A549 (cell line): Measurements from ENCODE around the gene NBL1. TPM values are rescaled to one million over a fixed set of nuclear protein-coding genes. Genes with fewer than 3 reads are reported as not detected.

Source experiments
- ATAC-seq, 2 experiments: fragments of 200-7000 bp in 1 of 2; fragments of >200 bp in 1 of 2; cut with Nextera tagmentation in 1 of 2; cut with Tn5 transposase in 1 of 2; 3 replicates each; pipeline versions ENCODE4 v1.8.0 to v1.9.1; 2018 to 2020; ENCODE audit warnings: mild to moderate bottlenecking in 1 of 2, moderate library complexity in 1 of 2
- CTCF ChIA-PET: fragments of 300-600 bp; sonication (Branson Sonifier 250); formaldehyde crosslinking; extraction: SDS; loops from one replicate; lab custom pipeline; 2021; ENCODE audit warnings: antibody characterized with exemption, inconsistent platforms; lab: Yijun Ruan, JAX
- POLR2A ChIA-PET: fragments of 350-600 bp; formaldehyde crosslinking; extraction: SDS; loops from one replicate; lab custom pipeline; 2021; ENCODE audit warnings: antibody characterized with exemption, inconsistent platforms; lab: Yijun Ruan, JAX
- DNase-seq, 2 experiments: peaks; one replicate each; pipeline versions ENCODE4 v3.0.0 to v3.0.0-alpha.2; 2011 to 2016; ENCODE audit warnings: low read depth in 1 of 2, low spot score in 1 of 2
- FAIRE-seq: peaks from 2 replicates; lab custom pipeline; 2011; peaks lifted over from hg19 to GRCh38; lab: Jason Lieb, UNC
- H3K27ac ChIP-seq, 2 experiments: fragments of >200 bp; sonication (Bioruptor Twin); formaldehyde crosslinking; 3 replicates each; pipeline ENCODE4 v1.5.1; 2016 to 2017
- H3K4me1 ChIP-seq: fragments of >200 bp; sonication (Bioruptor Twin); formaldehyde crosslinking; 3 replicates; pipeline ENCODE4 v1.6.1; 2016
- H3K4me2 ChIP-seq: fragments of >200 bp; sonication (Bioruptor Twin); formaldehyde crosslinking; 3 replicates; pipeline ENCODE4 v1.6.1; 2016
- H3K4me3 ChIP-seq: fragments of >200 bp; sonication (Bioruptor Twin); formaldehyde crosslinking; 3 replicates; pipeline ENCODE4 v1.5.1; 2016
- H3K9me3 ChIP-seq: fragments of >200 bp; sonication (Bioruptor Twin); formaldehyde crosslinking; 3 replicates; pipeline ENCODE4 v1.6.1; 2016
- CHD4 ChIP-seq: fragments of 200-600 bp; sonication (generic); IDR thresholded peaks from 2 replicates; pipeline ENCODE4 v1.6.1; 2016; ENCODE audit warnings: antibody characterized with exemption, mild to moderate bottlenecking, borderline replicate concordance
- ESRRA ChIP-seq: fragments of 150-350 bp; IDR thresholded peaks from 2 replicates; pipeline ENCODE4 v1.6.1; 2014; ENCODE audit warnings: mild to moderate bottlenecking, low read length, borderline replicate concordance
- FOSB ChIP-seq: fragments of 250-450 bp; sonication (Bioruptor Pico); IDR thresholded peaks from 2 replicates; pipeline ENCODE4 v1.5.0; 2020; ENCODE audit warnings: mild to moderate bottlenecking, moderate library complexity
- HES2 ChIP-seq: fragments of >200 bp; sonication (Bioruptor Twin); formaldehyde crosslinking; IDR thresholded peaks from 2 replicates; pipeline ENCODE4 v1.6.1; 2016
- HEYL ChIP-seq: fragments of 250-450 bp; sonication (Bioruptor Pico); IDR thresholded peaks from 2 replicates; pipeline ENCODE4 v1.8.0; 2021; ENCODE audit warnings: mild to moderate bottlenecking, moderate library complexity
- HMGXB4 ChIP-seq: fragments of 250-450 bp; sonication (Bioruptor Pico); IDR thresholded peaks from 2 replicates; pipeline ENCODE4 v1.5.0; 2021; ENCODE audit warnings: mild to moderate bottlenecking, moderate library complexity, borderline replicate concordance
- HOXA7 ChIP-seq: fragments of 250-450 bp; sonication (Bioruptor Pico); IDR thresholded peaks from 2 replicates; pipeline ENCODE4 v1.5.0; 2020; ENCODE audit warnings: mild to moderate bottlenecking, moderate library complexity
- JUNB ChIP-seq: fragments of >200 bp; sonication (Bioruptor Twin); formaldehyde crosslinking; IDR thresholded peaks from 2 replicates; pipeline ENCODE4 v1.6.1; 2016
- KDM5A ChIP-seq: fragments of 200-600 bp; sonication (generic); IDR thresholded peaks from 2 replicates; pipeline ENCODE4 v1.6.1; 2016; ENCODE audit warnings: antibody characterized with exemption, mild to moderate bottlenecking
- NFE2L2 ChIP-seq: fragments of 150-350 bp; conservative IDR thresholded peaks from 2 replicates; pipeline ENCODE4 v1.6.1; 2014; ENCODE audit warnings: low read length
- NPAS2 ChIP-seq: fragments of 250-450 bp; sonication (Bioruptor Pico); IDR thresholded peaks from 2 replicates; pipeline ENCODE4 v1.8.0; 2022; ENCODE audit warnings: mild to moderate bottlenecking, moderate library complexity, borderline replicate concordance
- POLR2A ChIP-seq: IDR thresholded peaks from 2 replicates; pipeline ENCODE4 v1.6.1; 2012; ENCODE audit warnings: mild to moderate bottlenecking, low read length
- RCOR1 ChIP-seq: fragments of 150-350 bp; IDR thresholded peaks from 2 replicates; pipeline ENCODE4 v1.6.1; 2014; ENCODE audit warnings: antibody characterized with exemption, low read length, low read depth
- REST ChIP-seq: fragments of 200-600 bp; sonication (generic); IDR thresholded peaks from 2 replicates; pipeline ENCODE4 v1.6.1; 2016; ENCODE audit warnings: antibody characterized with exemption, mild to moderate bottlenecking, moderate library complexity
- RNF2 ChIP-seq: fragments of 200-600 bp; sonication (generic); IDR thresholded peaks from 2 replicates; pipeline ENCODE4 v1.6.1; 2016; ENCODE audit warnings: low read depth, mild to moderate bottlenecking, antibody characterized with exemption, moderate library complexity, borderline replicate concordance
- SMC3 ChIP-seq: fragments of >200 bp; sonication (Bioruptor Twin); formaldehyde crosslinking; IDR thresholded peaks from 3 replicates; pipeline ENCODE4 v1.6.1; 2018; ENCODE audit warnings: inconsistent platforms
- SREBF2 ChIP-seq: fragments of 450-650 bp; IDR thresholded peaks from 2 replicates; pipeline ENCODE4 v1.6.1; 2014; ENCODE audit warnings: mild to moderate bottlenecking, moderate library complexity
- WGBS: methylation state at CpG from one replicate; pipeline ENCODE4 v1.1.6; 2017; ENCODE audit errors: missing lambda C conversion rate; 5-methylcytosine and 5-hydroxymethylcytosine counted together
- polyA plus RNA-seq, 4 experiments: library from polyadenylated mRNA; depleted of rRNA in 3 of 4; stranded (reverse); fragments of >200 nt; fragmentation: RNase III in 1 of 4; extraction: RNeasy Plus Mini Kit Qiagen cat#74134 plus additional on column Dnase treatment in 1 of 4; gene quantifications; 2 replicates in 3 of 4; 3 replicates in 1 of 4; pipeline ENCODE4 v1.2.3, GENCODE V29; 2011 to 2017
- TF ChIP-seq, protein P1 (sequence below): fragments of >200 bp; sonication (Bioruptor Twin); formaldehyde crosslinking; IDR thresholded peaks from 3 replicates; pipeline ENCODE4 v1.5.1; 2016

The NBL1 gene
- polyA plus RNA-seq, 2 of the 4 experiments (the other 2 are of a cell fraction), result 16.3 to 19.0 TPM

DNA sequence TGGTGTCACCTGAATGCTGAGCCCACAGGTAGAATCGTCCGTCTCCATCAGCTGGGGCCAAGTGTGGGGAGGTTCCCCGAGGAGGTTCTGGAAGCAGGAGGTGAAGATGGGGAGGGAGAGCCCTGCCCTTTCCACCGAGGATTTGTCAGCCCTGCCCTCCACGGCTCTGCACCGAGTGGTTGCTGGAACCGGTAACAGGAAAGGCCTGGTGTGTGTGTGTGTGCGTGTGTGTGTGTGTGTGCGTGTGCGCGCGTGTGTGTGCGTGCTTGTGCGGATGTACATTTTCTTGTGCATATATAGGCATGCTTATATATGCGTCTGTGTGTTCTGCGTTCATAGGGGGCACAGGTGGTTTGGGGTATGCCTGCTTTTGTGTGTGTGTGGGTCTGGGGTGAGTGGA, 3.5 kb downstream of the NBL1 start (continued):
- TF ChIP-seq HES2 (no peak), SMC3 (no peak), RNF2 (no peak)

- ATAC-seq (no peak), FAIRE-seq (no peak), DNase-seq (no peak)
- Histone ChIP-seq H3K27ac (no peak overlapping the region), H3K4me3 (no peak overlapping the region), H3K4me1 (peaks cover 27% of the 10 kb centered on the region), H3K9me3 (no peaks in the 10 kb centered on the region), H3K4me2 (no peak overlapping the region)
- ChIA-PET POLR2A (interaction anchor here (1.4 kb wide), 1 partner anchor 163 kb away, joined by 3 read pairs; the partner anchor contains the start of gene CAPZB), CTCF (interaction anchor here (0.8 to 7.7 kb wide), 6 partner anchors 12 to 304 kb away, joined by 3 to 45 read pairs (median 4); no protein-coding TSS in a partner anchor)
- 81% methylated on average over 14 of the region's 14 CpGs for WGBS
- no peak for TF ChIP-seq KDM5A
- no peak for TF ChIP-seq ESRRA
- no peak for TF ChIP-seq FOSB (CRISPR knock-in tag)
- no peak for TF ChIP-seq SREBF2
- no peak for TF ChIP-seq HEYL (CRISPR knock-in tag)
- TF ChIP-seq, protein P1, sequence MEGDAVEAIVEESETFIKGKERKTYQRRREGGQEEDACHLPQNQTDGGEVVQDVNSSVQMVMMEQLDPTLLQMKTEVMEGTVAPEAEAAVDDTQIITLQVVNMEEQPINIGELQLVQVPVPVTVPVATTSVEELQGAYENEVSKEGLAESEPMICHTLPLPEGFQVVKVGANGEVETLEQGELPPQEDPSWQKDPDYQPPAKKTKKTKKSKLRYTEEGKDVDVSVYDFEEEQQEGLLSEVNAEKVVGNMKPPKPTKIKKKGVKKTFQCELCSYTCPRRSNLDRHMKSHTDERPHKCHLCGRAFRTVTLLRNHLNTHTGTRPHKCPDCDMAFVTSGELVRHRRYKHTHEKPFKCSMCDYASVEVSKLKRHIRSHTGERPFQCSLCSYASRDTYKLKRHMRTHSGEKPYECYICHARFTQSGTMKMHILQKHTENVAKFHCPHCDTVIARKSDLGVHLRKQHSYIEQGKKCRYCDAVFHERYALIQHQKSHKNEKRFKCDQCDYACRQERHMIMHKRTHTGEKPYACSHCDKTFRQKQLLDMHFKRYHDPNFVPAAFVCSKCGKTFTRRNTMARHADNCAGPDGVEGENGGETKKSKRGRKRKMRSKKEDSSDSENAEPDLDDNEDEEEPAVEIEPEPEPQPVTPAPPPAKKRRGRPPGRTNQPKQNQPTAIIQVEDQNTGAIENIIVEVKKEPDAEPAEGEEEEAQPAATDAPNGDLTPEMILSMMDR, result no peak
- TF ChIP-seq CHD4, result no peak
- TF ChIP-seq JUNB, result no peak
- no peak for TF ChIP-seq NFE2L2
- TF ChIP-seq POLR2A, result no peak
- TF ChIP-seq RCOR1, result no peak
- TF ChIP-seq HOXA7 (CRISPR knock-in tag), result no peak
- no peak for TF ChIP-seq SMC3
- TF ChIP-seq REST, result no peak
- no peak for TF ChIP-seq NPAS2 (CRISPR knock-in tag)
- no peak for TF ChIP-seq HMGXB4
These were observed 4.1 kb downstream of the NBL1 start for GRCh38 chr1:19648239-19648638.
